IPS DF 6.9 (cell line): Measurements from ENCODE around the gene RAB41.
A peak's percentile ranks its signal among the peaks of the same experiment; 100 is the strongest.
"Not testable (repeated sequence)": the region's sequence is repeated elsewhere in the genome, so short reads cannot be mapped to it uniquely, and the experiment has no call there.

Experiments used
- DNase-seq: peaks from one replicate; pipeline ENCODE4 v3.0.0-alpha.2; 2013; ENCODE audit warnings: low read depth, low spot score
- H3K27ac ChIP-seq: one replicate; pipeline ENCODE4 v1.5.1; 2013; ENCODE audit warnings: low read length, control low read depth
- H3K27me3 ChIP-seq: 2 replicates; pipeline ENCODE4 v1.6.1; 2013; ENCODE audit warnings: mild to moderate bottlenecking, low read length; ENCODE audit not compliant: control insufficient read depth, insufficient read depth
- H3K36me3 ChIP-seq: 2 replicates; pipeline ENCODE4 v1.6.1; 2013; ENCODE audit warnings: low read length; ENCODE audit not compliant: control insufficient read depth, insufficient read depth
- H3K4me1 ChIP-seq: 2 replicates; pipeline ENCODE4 v1.6.1; 2013; ENCODE audit warnings: low read length; ENCODE audit not compliant: control insufficient read depth, insufficient read depth
- H3K4me3 ChIP-seq: 2 replicates; pipeline ENCODE4 v1.5.1; 2013; ENCODE audit warnings: mild to moderate bottlenecking, low read length
- H3K9me3 ChIP-seq: 2 replicates; pipeline ENCODE4 v1.6.1; 2013; ENCODE audit warnings: low read length, inconsistent platforms; ENCODE audit not compliant: control insufficient read depth, insufficient read depth
- WGBS: extraction: QIAGEN DNeasy Blood & Tissue Kit; methylation state at CpG from one replicate; pipeline ENCODE4 v1.1.7; 2013; ENCODE audit warnings: mixed read lengths, missing lambda C conversion rate; ENCODE audit not compliant: insufficient read length, insufficient coverage; 5-methylcytosine and 5-hydroxymethylcytosine counted together

Gene RAB41

GRCh38 chrX:70289793-70290770 lies 8.1 kb downstream of the RAB41 start, which contains the start of the genes KIF4A and PDZD11:
Gene KIF4A (plus strand): TSS chrX:70290104. CDS start chrX:70290459, 355 bp downstream.
Gene PDZD11 (minus strand): TSS chrX:70289927. CDS start chrX:70289341, 586 bp downstream.
- Histone ChIP-seq H3K4me3 (peak within 1 kb of the TSS; percentile 99), H3K4me1 (no peaks in the 10 kb centered on the region), H3K27me3 (no peaks in the 10 kb centered on the region), H3K36me3 (no peaks in the 10 kb centered on the region; the same call in 1 of the 2 replicates), H3K9me3 (no peaks in the 10 kb centered on the region), H3K27ac (no peak within 1 kb of the TSS)
- no CpG with 5 or more reads among the region's 62 CpGs for WGBS
- DNase-seq, result peak; percentile 41

DNA sequence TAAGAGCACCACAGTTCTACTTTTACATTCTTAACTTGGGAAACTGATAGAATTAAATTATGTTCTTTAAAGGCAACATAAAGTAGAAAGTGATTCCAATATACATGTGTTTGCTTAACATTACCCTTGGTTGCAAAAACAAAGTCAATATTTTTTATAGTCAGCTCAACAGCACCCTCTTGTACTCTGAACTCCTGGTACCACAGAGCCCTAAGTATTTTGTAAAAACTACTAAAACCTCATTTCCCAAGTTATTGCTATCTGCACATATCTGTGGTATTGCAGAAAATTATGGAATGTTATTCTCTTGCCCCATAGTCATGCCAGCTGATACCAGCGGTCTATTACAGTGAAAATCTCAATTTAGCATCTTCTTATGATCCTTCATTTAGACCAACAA lies 10.8 kb downstream of the RAB41 start:
- no peak for DNase-seq
- Histone ChIP-seq H3K4me1 (no peaks in the 10 kb centered on the region), H3K27ac (no peak overlapping the region), H3K4me3 (no peak overlapping the region), H3K36me3 (no peaks in the 10 kb centered on the region; the same call in 1 of the 2 replicates), H3K27me3 (no peaks in the 10 kb centered on the region), H3K9me3 (no peaks in the 10 kb centered on the region)
- WGBS, result no CpG with 5 or more reads among the region's 1 CpG

GRCh38 chrX:70293621-70294020 lies 11.6 kb downstream of the RAB41 start:
- Histone ChIP-seq H3K4me1 (no peaks in the 10 kb centered on the region), H3K36me3 (no peaks in the 10 kb centered on the region), H3K27me3 (no peaks in the 10 kb centered on the region), H3K9me3 (no peaks in the 10 kb centered on the region), H3K27ac (no peak overlapping the region), H3K4me3 (no peak overlapping the region)
- DNase-seq, result no peak
- WGBS, result 100% methylated on average over 2 of the region's 5 CpGs

DNA sequence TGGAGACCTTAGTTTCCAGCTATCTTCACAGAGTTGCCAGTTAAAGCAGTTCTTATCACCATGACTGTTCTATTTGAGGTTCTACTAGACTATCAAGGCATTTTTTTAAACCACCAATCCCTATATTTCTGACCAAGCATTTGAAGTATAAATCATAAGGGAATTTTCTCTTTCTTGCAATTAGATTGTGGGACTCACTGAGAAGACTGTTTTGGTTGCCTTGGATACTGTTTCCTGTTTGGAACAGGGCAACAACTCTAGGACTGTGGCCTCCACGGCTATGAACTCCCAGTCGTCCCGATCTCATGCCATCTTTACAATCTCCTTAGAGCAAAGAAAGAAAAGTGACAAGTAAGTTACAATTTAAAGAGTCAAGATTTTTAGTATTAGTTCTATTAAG lies 19.7 kb downstream of the RAB41 start:
- Histone ChIP-seq H3K4me1 (no peaks in the 10 kb centered on the region), H3K36me3 (no peaks in the 10 kb centered on the region), H3K27ac (no peak overlapping the region), H3K9me3 (no peaks in the 10 kb centered on the region), H3K4me3 (no peak overlapping the region), H3K27me3 (no peaks in the 10 kb centered on the region)
- DNase-seq, result no peak
- no CpG with 5 or more reads among the region's 3 CpGs for WGBS

DNA sequence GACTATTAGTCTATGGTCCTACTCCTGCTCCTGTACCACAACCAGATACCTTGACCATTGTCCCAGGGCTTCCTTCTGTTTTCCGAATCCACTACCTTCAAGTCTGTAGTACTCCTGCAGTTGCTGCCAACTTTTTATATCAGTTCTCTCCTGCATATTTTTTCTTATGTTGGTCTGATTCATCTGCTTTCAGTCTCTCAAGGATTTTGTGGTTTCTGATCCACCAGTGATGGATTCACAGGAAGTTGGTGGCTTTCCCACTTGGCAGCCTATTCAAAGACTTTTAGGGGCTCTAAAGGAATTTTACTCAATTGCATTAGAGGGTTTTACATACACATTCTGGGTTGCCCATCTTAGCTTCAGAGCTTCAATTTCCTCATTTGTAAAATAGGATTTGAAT lies 31.5 kb downstream of the RAB41 start:
- H3K9me3 ChIP-seq, result no peaks in the 10 kb centered on the region
- H3K27ac ChIP-seq, result no peak overlapping the region
- H3K27me3 ChIP-seq, result no peaks in the 10 kb centered on the region
- H3K4me3 ChIP-seq, result no peak overlapping the region
- no CpG with 5 or more reads among the region's 1 CpG for WGBS
- H3K36me3 ChIP-seq, result no peaks in the 10 kb centered on the region
- no peak for DNase-seq
- H3K4me1 ChIP-seq, result no peaks in the 10 kb centered on the region

DNA sequence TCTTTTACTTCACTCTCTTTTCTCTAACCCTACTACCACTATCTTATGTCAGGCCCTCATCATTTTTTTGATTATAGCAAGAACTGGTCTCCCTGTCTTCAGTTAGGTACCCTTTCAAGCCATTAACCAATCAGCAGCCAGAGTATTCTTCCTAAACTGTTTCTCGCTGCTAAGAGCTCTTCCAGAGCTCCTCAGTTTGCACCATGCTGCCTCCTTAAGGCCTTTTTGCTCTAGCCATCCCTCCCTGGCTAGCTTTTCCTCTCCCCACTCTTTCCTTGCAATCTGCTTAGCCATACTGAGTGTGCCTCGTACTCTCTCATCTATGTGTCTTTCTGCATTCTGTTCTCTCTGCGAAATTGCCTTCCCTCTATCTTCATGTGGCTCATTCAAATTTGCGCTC lies 40.8 kb downstream of the RAB41 start:
- Histone ChIP-seq H3K36me3 (no peaks in the 10 kb centered on the region), H3K4me3 (no peak overlapping the region), H3K9me3 (no peaks in the 10 kb centered on the region), H3K27me3 (no peaks in the 10 kb centered on the region), H3K4me1 (no peaks in the 10 kb centered on the region), H3K27ac (no peak overlapping the region)
- no peak for DNase-seq
- no CpG with 5 or more reads among the region's 4 CpGs for WGBS

- H3K4me3 ChIP-seq, H3K27me3 ChIP-seq, H3K4me1 ChIP-seq, H3K36me3 ChIP-seq, H3K9me3 ChIP-seq, H3K27ac ChIP-seq, DNase-seq: not testable (repeated sequence)
- no CpG with 5 or more reads among the region's 6 CpGs for WGBS
Observed at GRCh38 chrX:70323628-70324027, 41.7 kb downstream of the RAB41 start.

GRCh38 chrX:70324326-70324725 lies 42.4 kb downstream of the RAB41 start:
- no peaks in the 10 kb centered on the region for H3K27me3 ChIP-seq
- H3K4me1 ChIP-seq, result no peaks in the 10 kb centered on the region
- H3K27ac ChIP-seq, result no peak overlapping the region
- WGBS, result no CpG with 5 or more reads among the region's 2 CpGs
- no peaks in the 10 kb centered on the region for H3K36me3 ChIP-seq
- H3K4me3 ChIP-seq, result no peak overlapping the region
- no peaks in the 10 kb centered on the region for H3K9me3 ChIP-seq
- DNase-seq, result no peak

- H3K9me3 ChIP-seq, result no peaks in the 10 kb centered on the region
- no CpG with 5 or more reads among the region's 1 CpG for WGBS
- H3K4me3 ChIP-seq, result no peak overlapping the region
- no peaks in the 10 kb centered on the region for H3K4me1 ChIP-seq
- no peak for DNase-seq
- no peak overlapping the region for H3K27ac ChIP-seq
- no peaks in the 10 kb centered on the region; the same call in 1 of the 2 replicates for H3K36me3 ChIP-seq
- no peaks in the 10 kb centered on the region for H3K27me3 ChIP-seq
Observed at GRCh38 chrX:70331161-70331560, 49.2 kb downstream of the RAB41 start.

DNA sequence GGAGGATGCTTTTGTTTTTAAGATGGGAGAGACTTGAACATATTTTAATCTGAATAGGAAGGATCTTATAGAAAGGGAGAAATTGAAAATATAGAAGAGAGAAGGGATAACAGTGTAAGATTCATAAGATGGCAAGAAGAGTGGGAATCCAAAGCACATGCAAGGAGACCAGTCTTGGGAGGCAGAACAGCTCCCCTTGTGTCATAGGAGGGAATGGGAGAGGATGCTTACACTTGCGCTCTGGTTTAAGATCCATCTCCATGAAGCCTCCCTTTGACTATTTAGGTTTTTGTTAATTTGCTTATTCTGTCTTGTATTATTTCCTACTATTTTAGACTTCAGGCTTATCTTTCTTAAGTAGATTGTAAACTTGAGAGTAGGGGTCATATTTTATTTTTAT lies 50.6 kb downstream of the RAB41 start:
- no peaks in the 10 kb centered on the region for H3K27me3 ChIP-seq
- no peaks in the 10 kb centered on the region; the same call in 1 of the 2 replicates for H3K36me3 ChIP-seq
- no CpG with 5 or more reads among the region's 1 CpG for WGBS

More for the DNA sequence above, 50.6 kb downstream of the RAB41 start:
- no peaks in the 10 kb centered on the region for H3K9me3 ChIP-seq
- no peaks in the 10 kb centered on the region for H3K4me1 ChIP-seq
- DNase-seq, result no peak
- no peak overlapping the region for H3K27ac ChIP-seq
- H3K4me3 ChIP-seq, result no peak overlapping the region
